Esophagus mucosa (tissue), 1 donor: ENCODE data around the gene ERC2. TPM values are rescaled to one million over a fixed set of nuclear protein-coding genes. Genes with fewer than 3 reads are reported as not detected.
A peak's percentile ranks its signal among the peaks of the same experiment; 100 is the strongest.

Source experiments
- ATAC-seq: fragments of 200-7000 bp; cut with Tn5 transposase; one replicate; pipeline ENCODE4 v1.9.1; 2020
- total RNA-seq: library from RNA; stranded (reverse); gene quantifications from one replicate; pipeline ENCODE4 v1.2.4, GENCODE V29; 2023
- donor health status: DM: yes; HTN: yes; CAD: no.

Gene ERC2
- total RNA-seq, 1 donor from 2014 or later = 0.48 TPM

GRCh38 chr3:55969634-55970033 lies 498.6 kb downstream of the ERC2 start:
- no peak for ATAC-seq

DNA sequence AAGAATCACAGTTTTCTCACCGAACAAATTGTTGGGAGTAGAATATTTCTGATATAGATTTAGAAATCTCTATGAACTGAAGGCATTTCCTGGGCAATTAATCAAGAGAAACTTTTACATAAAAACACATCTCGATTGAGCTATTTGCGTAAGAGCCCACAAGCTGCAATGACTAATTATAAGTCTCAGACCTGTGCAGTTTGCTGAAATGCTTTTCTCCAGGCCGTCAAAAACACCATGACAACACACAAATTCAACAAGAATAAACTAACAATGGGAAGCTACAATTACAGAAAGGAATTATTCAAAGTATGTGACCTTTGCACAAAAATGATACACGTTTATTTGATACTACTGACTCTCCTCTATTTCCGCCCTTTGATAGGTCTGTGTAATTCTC lies 499.9 kb downstream of the ERC2 start:
- no peak for ATAC-seq

DNA sequence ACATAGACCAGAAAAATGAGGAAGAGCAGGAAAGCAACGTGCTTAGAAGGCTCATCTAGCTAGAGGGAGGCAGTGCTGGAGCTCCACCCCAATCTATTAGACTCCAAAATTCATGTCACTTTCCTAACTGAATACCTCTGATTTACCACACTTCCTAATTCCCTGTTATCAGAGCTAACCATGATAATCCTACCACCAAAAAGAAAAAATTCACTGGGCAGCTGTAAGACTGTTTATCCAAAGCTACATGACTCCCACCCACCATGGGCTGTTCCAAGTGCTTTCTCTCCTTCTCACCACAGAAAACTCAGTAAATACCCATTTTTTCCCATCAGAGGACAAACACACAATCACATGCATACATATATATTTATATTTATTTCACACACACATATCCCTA lies 501.7 kb downstream of the ERC2 start:
- no peak for ATAC-seq

DNA sequence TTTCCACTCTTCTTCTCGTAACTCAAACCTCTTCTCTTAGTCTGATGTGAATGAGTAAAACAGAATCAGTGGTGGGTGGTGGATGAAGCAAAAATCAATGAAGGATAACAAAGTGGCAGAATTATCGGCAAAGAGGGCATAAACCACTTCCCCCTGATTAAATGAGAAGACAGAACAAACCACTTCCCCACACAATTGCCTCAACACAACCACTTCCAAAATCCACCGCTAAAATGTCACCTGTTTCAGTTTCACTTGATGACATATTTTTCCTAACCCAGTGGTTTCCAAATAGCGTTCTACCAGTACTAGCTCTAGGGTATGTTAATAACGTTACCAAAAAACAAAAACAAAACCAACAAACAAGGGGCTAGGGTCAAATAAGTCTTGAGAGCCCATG lies 502.5 kb downstream of the ERC2 start:
- no peak for ATAC-seq

DNA sequence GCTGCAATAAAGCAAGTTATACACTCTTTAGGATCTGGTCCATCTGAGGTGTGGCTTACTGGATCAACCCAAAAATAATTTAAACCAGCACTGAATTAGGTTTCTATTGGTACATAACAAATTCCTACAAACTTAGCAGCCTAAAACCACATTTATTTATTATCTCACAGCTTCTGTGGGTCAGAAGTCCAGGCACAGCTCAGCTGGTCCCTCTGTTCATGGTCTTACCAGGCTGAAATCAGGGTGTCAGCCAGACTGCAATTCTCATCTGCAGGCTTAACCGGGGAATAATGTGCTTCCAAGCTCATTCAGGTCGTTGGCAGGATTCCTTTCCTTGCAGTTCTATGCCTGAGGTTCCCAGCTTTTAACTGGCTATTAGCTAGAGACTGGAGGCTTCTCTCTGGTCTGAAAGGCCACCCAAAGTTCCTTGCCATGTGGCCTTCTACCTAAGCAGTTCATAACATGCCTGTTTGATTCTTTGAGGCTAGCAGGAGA lies 503.7 kb downstream of the ERC2 start:
- ATAC-seq = no peak

GRCh38 chr3:55963601-55964000 lies 504.7 kb downstream of the ERC2 start:
- no peak for ATAC-seq

- ATAC-seq = no peak
These were observed 508.7 kb downstream of the ERC2 start for GRCh38 chr3:55959471-55960080.

GRCh38 chr3:55958605-55959004 lies 509.7 kb downstream of the ERC2 start:
- ATAC-seq = no peak

DNA sequence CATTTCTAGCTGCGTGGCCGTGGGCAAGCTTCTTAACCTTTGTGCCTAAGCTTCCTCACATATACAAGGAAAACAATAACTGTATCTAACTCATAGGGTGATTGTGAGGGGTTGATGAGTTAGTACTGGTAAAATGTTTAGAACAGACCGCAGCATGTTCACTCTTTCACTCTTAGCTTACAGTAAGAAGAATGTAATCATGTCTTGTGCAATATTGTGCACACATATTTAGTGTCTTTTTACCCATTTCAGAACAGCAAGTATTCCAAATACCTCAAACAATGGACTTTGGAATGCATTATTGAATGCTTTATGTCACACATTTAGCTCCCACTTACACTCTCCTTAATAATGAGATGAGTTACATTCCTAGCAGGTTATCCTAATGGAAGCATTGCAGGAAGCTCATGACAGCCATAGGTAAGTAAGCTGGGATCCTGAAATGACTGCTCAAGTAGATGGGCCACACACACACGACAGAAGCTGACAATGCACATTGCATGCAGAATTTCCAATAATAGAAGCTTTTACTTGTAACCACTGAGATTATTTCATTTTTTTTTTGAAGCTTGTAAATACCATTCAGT lies 512.3 kb downstream of the ERC2 start:
- ATAC-seq = no peak

GRCh38 chr3:55951388-55951787 lies 516.9 kb downstream of the ERC2 start:
- no peak for ATAC-seq

DNA sequence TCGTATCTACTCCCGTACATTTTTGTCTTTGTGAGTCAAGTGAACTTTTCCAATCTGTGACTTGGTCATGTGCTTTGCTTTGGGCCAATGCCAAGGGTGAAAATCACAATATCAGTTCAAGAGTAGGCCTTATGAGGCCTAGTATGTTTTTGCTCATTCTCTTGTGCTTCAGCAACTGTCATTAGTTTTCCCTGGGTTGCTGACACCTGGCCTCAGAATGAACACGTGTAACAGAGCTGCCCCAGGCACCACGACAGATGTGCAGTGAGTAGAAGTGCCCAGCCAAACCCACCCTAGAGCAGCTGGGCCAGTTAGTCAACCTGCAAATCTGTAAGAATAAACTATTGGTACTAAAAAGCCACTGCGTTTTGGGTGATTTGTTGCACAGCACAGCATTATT lies 520.9 kb downstream of the ERC2 start:
- no peak for ATAC-seq

GRCh38 chr3:55946574-55947160 lies 521.6 kb downstream of the ERC2 start:
- ATAC-seq = no peak

DNA sequence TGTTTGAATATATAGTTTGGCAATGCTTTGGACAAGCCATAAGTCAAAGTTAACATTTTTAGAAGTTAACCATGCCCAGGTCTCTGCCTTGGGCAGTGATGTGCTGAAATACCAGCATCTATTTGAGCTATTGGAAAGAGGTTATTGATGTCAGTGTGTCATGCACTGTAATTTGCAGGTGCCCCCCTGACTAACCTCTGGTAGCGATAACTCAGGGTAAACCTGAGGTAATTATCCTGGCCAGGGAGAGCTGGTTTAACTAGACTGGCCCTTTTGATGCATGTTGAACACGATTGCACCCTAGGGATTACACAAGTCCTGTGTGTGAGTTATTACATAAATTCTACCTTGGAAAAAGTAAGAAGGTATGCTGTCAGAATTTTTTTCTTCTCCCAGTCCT lies 525.4 kb downstream of the ERC2 start:
- ATAC-seq = no peak

GRCh38 chr3:55939287-55939686 lies 529.0 kb downstream of the ERC2 start:
- no peak for ATAC-seq

GRCh38 chr3:55937301-55937700 lies 531.0 kb downstream of the ERC2 start:
- ATAC-seq = no peak

DNA sequence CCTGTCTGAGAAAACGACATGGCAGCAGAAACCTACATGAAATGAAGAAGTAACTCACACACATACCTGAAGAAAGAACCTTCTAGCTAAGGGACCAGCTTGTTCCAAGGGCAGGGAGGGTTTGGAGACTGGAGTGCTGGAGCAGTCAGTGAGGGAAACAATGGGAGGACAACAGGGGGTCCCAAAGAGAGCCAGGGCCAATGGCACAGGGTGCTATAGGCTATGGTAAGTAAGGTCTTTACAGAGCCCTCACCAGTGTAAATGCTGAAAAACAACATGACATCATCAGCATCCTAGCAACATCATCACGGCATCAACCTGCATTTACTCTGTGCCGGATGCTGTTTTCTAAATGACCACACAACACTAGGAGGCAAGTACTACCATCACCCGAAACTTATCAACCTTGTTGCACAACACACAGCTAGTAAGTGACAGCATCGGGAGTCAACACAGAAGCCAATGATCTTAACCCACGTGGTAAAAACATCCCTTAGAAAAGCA lies 531.7 kb downstream of the ERC2 start:
- no peak for ATAC-seq

DNA sequence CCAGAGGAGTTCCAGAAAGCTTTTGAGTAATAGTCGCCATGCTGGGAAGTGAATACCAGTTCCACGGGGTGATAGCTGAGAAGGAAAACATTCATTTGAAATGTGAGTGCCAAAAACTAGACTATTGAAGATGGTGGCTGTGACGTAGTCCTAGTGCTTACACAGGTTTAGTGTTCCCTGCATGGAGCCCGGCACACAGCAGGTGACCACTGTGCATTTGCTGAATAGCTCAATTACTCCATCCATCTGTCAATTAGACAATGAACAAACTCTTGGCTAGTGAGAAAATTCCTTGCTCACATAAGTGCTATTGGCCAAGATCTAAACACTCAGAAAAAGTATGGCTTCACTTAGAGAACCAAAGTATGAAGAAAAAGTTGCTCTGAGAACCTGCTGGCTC lies 533.0 kb downstream of the ERC2 start:
- no peak for ATAC-seq

- no peak for ATAC-seq
These were observed 533.5 kb downstream of the ERC2 start for GRCh38 chr3:55934771-55935170.

DNA sequence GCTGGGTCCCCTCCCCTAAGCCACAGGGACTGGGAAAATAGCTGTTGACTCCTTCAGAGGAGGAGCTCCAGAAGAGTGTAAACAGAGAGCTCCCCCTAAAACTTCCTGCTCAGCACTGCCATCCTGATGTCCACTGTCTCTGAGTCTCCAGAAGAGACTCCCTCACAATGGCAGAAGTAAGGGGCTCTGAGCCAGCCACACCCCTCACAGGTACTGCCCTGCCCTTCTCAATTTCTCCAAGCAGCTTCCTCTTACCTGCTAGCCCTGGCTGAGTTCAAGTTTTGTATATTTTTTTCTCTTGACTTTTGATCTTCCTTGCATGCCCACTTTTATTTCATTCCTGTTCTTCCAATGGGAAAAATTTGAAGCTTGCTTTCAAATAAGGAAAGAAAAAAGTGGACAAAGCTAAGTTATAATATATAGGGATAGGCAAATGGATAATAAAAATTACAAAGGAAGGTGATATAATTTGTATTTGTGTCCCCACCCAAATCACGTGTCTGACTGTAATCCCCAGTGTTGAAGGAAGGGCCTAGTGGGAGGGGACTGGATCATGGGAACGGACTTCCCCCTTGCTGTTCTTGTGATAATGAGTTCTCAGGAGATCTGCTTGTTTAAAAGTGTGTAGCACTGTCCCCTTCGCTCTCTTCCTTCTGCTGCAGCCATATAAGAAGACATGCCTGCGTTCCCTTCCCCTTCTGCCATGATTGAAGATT lies 539.0 kb downstream of the ERC2 start:
- ATAC-seq = no peak

DNA sequence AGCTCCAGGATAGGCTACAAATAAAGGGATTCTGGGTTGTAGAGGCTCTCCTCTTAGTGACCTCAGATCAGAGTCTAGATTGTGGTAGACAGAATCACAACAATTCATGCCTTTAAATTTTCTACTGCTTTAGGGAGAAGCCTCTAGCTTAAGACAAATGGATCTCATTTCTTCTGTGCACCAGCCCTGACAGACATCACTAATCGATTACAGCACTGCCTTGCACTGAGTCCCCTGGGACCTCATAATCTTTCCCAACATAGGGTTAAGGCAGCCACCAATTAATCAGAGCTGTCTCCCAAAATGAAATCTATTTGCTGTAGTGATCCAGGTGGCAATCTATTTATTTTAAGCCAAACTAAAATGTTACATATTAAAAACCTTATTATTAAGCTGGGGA lies 544.6 kb downstream of the ERC2 start:
- no peak for ATAC-seq

- ATAC-seq = no peak
These were observed 545.1 kb downstream of the ERC2 start for GRCh38 chr3:55923207-55923606.

DNA sequence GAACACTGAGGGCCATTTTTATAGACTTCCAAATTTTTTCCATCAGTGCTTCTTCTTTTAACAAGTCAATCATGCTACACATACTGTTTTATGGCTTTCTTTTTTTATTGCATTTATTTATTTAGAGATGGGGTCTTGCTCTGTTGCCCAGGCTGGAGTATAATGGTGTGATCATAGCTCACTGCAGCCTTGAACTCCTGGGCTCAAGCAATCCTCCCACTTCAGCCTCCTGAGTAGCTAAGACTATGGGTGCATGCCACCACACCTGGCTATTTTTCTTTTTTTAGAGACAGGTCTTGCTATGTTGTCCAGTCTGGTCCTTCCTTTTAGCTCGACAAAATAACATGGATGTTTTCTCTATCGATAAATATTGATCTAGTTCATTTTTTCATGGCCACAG lies 555.4 kb downstream of the ERC2 start:
- no peak for ATAC-seq

DNA sequence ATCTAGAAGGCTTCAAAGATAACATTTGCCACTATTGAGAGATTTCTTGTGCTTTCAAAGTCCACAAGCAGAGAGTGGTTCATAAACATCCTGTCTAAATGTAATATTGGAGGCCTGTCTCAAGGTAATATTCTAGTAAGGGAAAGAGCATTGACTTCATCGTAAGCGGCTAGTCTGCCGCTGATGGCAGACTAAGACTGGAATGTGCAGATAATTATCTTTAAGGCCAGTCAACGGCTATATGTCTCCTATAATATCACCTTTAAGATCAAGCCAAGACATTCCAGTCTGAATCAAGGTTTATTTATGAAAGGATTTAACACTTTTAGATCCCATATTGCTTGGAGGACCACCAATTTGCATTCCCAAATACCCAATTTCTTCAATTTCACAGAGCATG lies 557.0 kb downstream of the ERC2 start:
- no peak for ATAC-seq

DNA sequence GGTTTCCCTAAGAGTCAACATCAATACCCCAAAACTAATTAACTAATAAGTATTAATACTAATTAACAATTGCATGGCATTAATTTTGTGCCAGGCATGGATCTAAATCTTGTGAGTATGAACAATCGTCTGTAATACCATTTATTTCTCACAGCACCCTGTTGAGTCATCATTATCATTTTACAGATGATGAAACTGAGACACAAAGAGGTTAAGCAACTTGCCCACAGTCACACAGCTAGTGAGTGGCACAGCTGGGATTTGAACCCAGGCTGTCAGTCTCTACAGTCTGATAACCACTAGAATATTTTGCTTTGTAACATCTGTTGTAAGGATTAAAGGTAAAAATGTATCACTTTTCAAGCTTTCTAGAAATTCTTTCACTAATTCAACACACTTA lies 557.7 kb downstream of the ERC2 start:
- peak; percentile 43 for ATAC-seq
